Measurements from ENCODE around the gene TNF.

DNA sequence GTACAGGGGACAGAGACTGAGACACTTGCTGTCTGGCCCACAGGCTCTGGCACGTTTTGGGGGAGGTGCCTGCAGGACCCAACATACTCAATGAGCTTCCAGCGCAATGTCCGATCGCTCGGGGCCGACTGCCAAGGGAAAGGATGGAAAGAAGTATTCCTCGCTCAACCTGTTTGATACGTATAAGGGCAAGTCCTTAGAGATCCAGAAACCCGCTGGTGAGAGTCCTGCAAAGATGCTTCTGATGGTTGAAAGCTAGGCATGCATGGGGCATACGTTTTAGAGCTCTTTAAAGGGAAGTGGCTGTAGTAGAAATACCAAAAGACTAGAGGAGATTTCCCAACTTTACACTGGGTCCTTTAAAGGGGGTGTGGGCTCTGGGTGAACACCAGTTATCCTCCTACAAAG, 47.3 kb downstream of the TNF start:
- TF ChIP-seq POLR2A (IDR thresholded peaks at IDR 0.05) = no peak
- TF ChIP-seq, protein P1, sequence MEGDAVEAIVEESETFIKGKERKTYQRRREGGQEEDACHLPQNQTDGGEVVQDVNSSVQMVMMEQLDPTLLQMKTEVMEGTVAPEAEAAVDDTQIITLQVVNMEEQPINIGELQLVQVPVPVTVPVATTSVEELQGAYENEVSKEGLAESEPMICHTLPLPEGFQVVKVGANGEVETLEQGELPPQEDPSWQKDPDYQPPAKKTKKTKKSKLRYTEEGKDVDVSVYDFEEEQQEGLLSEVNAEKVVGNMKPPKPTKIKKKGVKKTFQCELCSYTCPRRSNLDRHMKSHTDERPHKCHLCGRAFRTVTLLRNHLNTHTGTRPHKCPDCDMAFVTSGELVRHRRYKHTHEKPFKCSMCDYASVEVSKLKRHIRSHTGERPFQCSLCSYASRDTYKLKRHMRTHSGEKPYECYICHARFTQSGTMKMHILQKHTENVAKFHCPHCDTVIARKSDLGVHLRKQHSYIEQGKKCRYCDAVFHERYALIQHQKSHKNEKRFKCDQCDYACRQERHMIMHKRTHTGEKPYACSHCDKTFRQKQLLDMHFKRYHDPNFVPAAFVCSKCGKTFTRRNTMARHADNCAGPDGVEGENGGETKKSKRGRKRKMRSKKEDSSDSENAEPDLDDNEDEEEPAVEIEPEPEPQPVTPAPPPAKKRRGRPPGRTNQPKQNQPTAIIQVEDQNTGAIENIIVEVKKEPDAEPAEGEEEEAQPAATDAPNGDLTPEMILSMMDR (IDR thresholded peaks at IDR 0.05) = no peak
